ENCODE data around the gene ALDH3B1. TPM values are rescaled to one million over a fixed set of nuclear protein-coding genes. Genes with fewer than 3 reads are reported as not detected.
A peak's percentile ranks its signal among the peaks of the same experiment; 100 is the strongest.

ALDH3B1 gene
- total and polyA plus RNA-seq, 5 donors from 2014 or later = not detected

- Histone ChIP-seq H3K9me3 (ENCODE audit: control insufficient read depth in 2 of 2, low read length in 2 of 2) (no peaks in the 10 kb centered on the region), H3K27me3 (ENCODE audit: control insufficient read depth, insufficient read depth, low read length) (no peaks in the 10 kb centered on the region), H3K4me3 (ENCODE audit: low read depth, low read length) (peak within 1 kb of the TSS; percentile 77), H3K36me3 (ENCODE audit: control insufficient read depth, insufficient read depth, low read length) (peaks cover 7% of the 10 kb centered on the region), H3K4me1 (ENCODE audit: control insufficient read depth, insufficient read depth, low read length, poor library complexity, severe bottlenecking) (peaks cover 56% of the 10 kb centered on the region), H3K27ac (ENCODE audit: insufficient read depth, low read length, poor library complexity, severe bottlenecking) (peak within 1 kb of the TSS; percentile 80)
- peaks cover 0 to 34% (median 10%) of the 10 kb centered on the region in 4 donors for H3K4me1 Mint-ChIP-seq
- ATAC-seq (ENCODE audit: low read depth in 2 of 2) (peak; percentile 48 to 55), DNase-seq (peak; percentile 40 to 73 (median 57))
- no peaks in the 10 kb centered on the region for H3K36me3 Mint-ChIP-seq
- H3K27ac Mint-ChIP-seq = peak within 1 kb of the TSS; percentile 92 to 97 (median 94)
- H3K27me3 Mint-ChIP-seq = no peaks in the 10 kb centered on the region
- H3K9me3 Mint-ChIP-seq = no peaks in the 10 kb centered on the region
- H3K4me3 Mint-ChIP-seq = peak within 1 kb of the TSS; percentile 90 to 98 (median 96)
Measured at GRCh38 chr11:68038718-68039525, 28.8 kb downstream of the ALDH3B1 start, which contains the start of gene TCIRG1. Gene TCIRG1, plus strand, starts transcription at chr11:68039025. Its CDS starts 2,247 bp downstream, at chr11:68041272.

DNA sequence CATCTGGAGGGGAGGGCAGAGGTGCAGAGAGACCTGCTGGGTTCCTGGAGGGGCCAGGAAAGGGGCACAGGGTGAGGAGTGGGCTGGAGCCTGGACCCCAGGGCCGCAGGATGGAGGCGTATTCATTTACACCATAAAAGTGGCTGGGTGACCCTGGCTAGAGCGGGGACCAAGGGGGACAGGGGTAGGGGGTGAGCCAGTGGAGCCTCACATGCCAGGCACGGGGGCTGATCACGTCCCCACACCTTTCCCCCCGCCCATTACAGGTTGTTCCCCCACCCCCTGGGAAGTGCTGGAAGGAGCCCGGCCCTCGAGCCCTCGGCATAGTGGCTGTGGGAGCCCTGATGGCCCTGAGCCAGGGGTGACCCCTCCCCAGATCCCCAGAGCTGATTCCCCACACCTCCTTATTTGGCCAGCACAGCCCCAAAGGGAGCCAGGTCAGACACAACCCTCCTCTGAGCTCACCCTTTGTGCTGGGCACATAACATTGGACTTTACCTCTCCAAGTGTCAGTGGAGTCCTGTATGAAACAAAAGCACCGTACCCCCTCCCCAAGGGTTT is 29.5 kb downstream of the ALDH3B1 start:
- H3K36me3 ChIP-seq (ENCODE audit: control insufficient read depth, insufficient read depth, low read length) = peaks cover 10% of the 10 kb centered on the region
- H3K27ac ChIP-seq (ENCODE audit: insufficient read depth, low read length, poor library complexity, severe bottlenecking) = peak overlapping the region; percentile 80
- H3K9me3 Mint-ChIP-seq = no peaks in the 10 kb centered on the region
- H3K9me3 ChIP-seq (ENCODE audit: control insufficient read depth in 2 of 2, low read length in 2 of 2) = no peaks in the 10 kb centered on the region
- H3K4me1 ChIP-seq (ENCODE audit: control insufficient read depth, insufficient read depth, low read length, poor library complexity, severe bottlenecking) = peaks cover 56% of the 10 kb centered on the region
- ATAC-seq (ENCODE audit: low read depth in 2 of 2) = no peak
- peak overlapping the region; percentile 92 to 97 (median 94) for H3K27ac Mint-ChIP-seq
- peaks cover 0 to 34% (median 10%) of the 10 kb centered on the region in 4 donors for H3K4me1 Mint-ChIP-seq
- H3K4me3 Mint-ChIP-seq = peak overlapping the region; percentile 90 to 98 (median 96)
- H3K27me3 ChIP-seq (ENCODE audit: control insufficient read depth, insufficient read depth, low read length) = no peaks in the 10 kb centered on the region
- no peaks in the 10 kb centered on the region for H3K36me3 Mint-ChIP-seq
- H3K4me3 ChIP-seq (ENCODE audit: low read depth, low read length) = peak overlapping the region; percentile 77
- H3K27me3 Mint-ChIP-seq = no peaks in the 10 kb centered on the region
- DNase-seq = peak in 1 of 3 donors; percentile 20

GRCh38 chr11:68040101-68040956 is 30.2 kb downstream of the ALDH3B1 start:
- H3K4me1 Mint-ChIP-seq = peaks cover 0 to 32% (median 10%) of the 10 kb centered on the region in 4 donors
- peak; percentile 43 to 52 for ATAC-seq (ENCODE audit: low read depth in 2 of 2)
- H3K27ac Mint-ChIP-seq = peak overlapping the region; percentile 92 to 97 (median 94)
- Histone ChIP-seq H3K27ac (ENCODE audit: insufficient read depth, low read length, poor library complexity, severe bottlenecking) (peak overlapping the region; percentile 80), H3K9me3 (ENCODE audit: control insufficient read depth in 2 of 2, low read length in 2 of 2) (no peaks in the 10 kb centered on the region), H3K4me3 (ENCODE audit: low read depth, low read length) (peak overlapping the region; percentile 77), H3K4me1 (ENCODE audit: control insufficient read depth, insufficient read depth, low read length, poor library complexity, severe bottlenecking) (peaks cover 56% of the 10 kb centered on the region), H3K27me3 (ENCODE audit: control insufficient read depth, insufficient read depth, low read length) (no peaks in the 10 kb centered on the region), H3K36me3 (ENCODE audit: control insufficient read depth, insufficient read depth, low read length) (peaks cover 14% of the 10 kb centered on the region)
- H3K9me3 Mint-ChIP-seq = no peaks in the 10 kb centered on the region
- peak overlapping the region; percentile 90 to 98 (median 96) for H3K4me3 Mint-ChIP-seq
- no peaks in the 10 kb centered on the region for H3K27me3 Mint-ChIP-seq
- DNase-seq = peak in 2 of 3 donors; percentile 40 to 73
- H3K36me3 Mint-ChIP-seq = no peaks in the 10 kb centered on the region

GRCh38 chr11:68040957-68041591 is 30.9 kb downstream of the ALDH3B1 start:
- no peak overlapping the region for H3K4me3 ChIP-seq (ENCODE audit: low read depth, low read length)
- Mint-ChIP-seq H3K27me3 (no peaks in the 10 kb centered on the region), H3K27ac (peak overlapping the region; percentile 74 to 97 (median 94)), H3K4me1 (peaks cover 0 to 31% (median 10%) of the 10 kb centered on the region in 4 donors), H3K4me3 (peak overlapping the region; percentile 83 to 98 (median 92)), H3K36me3 (peaks cover 3% of the 10 kb centered on the region), H3K9me3 (no peaks in the 10 kb centered on the region)
- H3K4me1 ChIP-seq (ENCODE audit: control insufficient read depth, insufficient read depth, low read length, poor library complexity, severe bottlenecking) = peaks cover 56% of the 10 kb centered on the region
- no peak for ATAC-seq (ENCODE audit: low read depth in 2 of 2)
- peaks cover 19% of the 10 kb centered on the region for H3K36me3 ChIP-seq (ENCODE audit: control insufficient read depth, insufficient read depth, low read length)
- H3K9me3 ChIP-seq (ENCODE audit: control insufficient read depth in 2 of 2, low read length in 2 of 2) = no peaks in the 10 kb centered on the region
- peak overlapping the region; percentile 80 for H3K27ac ChIP-seq (ENCODE audit: insufficient read depth, low read length, poor library complexity, severe bottlenecking)
- no peaks in the 10 kb centered on the region for H3K27me3 ChIP-seq (ENCODE audit: control insufficient read depth, insufficient read depth, low read length)
- DNase-seq = no peak

DNA sequence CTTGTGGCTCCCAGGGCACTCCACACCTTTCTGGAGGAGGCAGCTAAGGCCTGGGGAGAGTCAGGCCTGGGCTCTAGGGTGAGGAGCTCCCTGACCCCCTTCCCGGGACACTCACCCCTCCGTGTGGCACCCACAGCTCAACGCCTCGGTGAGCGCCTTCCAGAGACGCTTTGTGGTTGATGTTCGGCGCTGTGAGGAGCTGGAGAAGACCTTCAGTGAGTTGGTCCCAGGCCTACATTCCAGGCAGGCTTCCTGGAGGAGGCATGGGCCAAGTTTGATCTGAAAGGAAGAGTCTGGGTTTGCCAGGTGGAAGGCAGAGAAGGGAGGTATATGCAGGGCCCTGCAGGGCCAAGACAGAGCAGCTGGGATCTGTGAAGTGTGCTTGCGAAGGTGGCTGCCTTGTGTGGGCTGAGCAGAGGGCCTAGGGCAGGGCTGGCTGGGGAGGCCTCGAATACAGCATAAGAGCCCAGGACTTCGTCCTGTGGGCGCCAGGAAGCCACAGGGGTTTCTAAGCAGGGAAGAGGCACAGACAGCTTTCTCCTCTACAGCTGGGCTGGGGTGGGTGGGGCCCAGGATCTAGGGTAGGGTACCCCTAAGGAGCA is 31.6 kb downstream of the ALDH3B1 start:
- peak overlapping the region; percentile 80 for H3K27ac ChIP-seq (ENCODE audit: insufficient read depth, low read length, poor library complexity, severe bottlenecking)

GRCh38 chr11:68042219-68043028 is 32.3 kb downstream of the ALDH3B1 start:
- ATAC-seq (ENCODE audit: low read depth in 2 of 2) (no peak), DNase-seq (no peak)
- Mint-ChIP-seq H3K9me3 (no peaks in the 10 kb centered on the region), H3K27ac (peak overlapping the region in 2 of 3 donors; percentile 55 to 65), H3K4me3 (no peak overlapping the region), H3K27me3 (no peaks in the 10 kb centered on the region), H3K36me3 (peaks cover 3% of the 10 kb centered on the region), H3K4me1 (peaks cover 0 to 21% (median 5%) of the 10 kb centered on the region in 4 donors)
- peaks cover 21% of the 10 kb centered on the region for H3K36me3 ChIP-seq (ENCODE audit: control insufficient read depth, insufficient read depth, low read length)
- no peak overlapping the region for H3K4me3 ChIP-seq (ENCODE audit: low read depth, low read length)
- H3K27me3 ChIP-seq (ENCODE audit: control insufficient read depth, insufficient read depth, low read length) = no peaks in the 10 kb centered on the region
- H3K9me3 ChIP-seq (ENCODE audit: control insufficient read depth in 2 of 2, low read length in 2 of 2) = no peaks in the 10 kb centered on the region
- H3K4me1 ChIP-seq (ENCODE audit: control insufficient read depth, insufficient read depth, low read length, poor library complexity, severe bottlenecking) = peaks cover 42% of the 10 kb centered on the region
- H3K27ac ChIP-seq (ENCODE audit: insufficient read depth, low read length, poor library complexity, severe bottlenecking) = peak overlapping the region; percentile 80

More for the DNA sequence above, 31.6 kb downstream of the ALDH3B1 start:
- Histone ChIP-seq H3K36me3 (ENCODE audit: control insufficient read depth, insufficient read depth, low read length) (peaks cover 21% of the 10 kb centered on the region), H3K4me3 (ENCODE audit: low read depth, low read length) (no peak overlapping the region), H3K9me3 (ENCODE audit: control insufficient read depth in 2 of 2, low read length in 2 of 2) (no peaks in the 10 kb centered on the region), H3K27me3 (ENCODE audit: control insufficient read depth, insufficient read depth, low read length) (no peaks in the 10 kb centered on the region), H3K4me1 (ENCODE audit: control insufficient read depth, insufficient read depth, low read length, poor library complexity, severe bottlenecking) (peaks cover 49% of the 10 kb centered on the region)
- ATAC-seq (ENCODE audit: low read depth in 2 of 2) (no peak), DNase-seq (no peak)
- peaks cover 3% of the 10 kb centered on the region for H3K36me3 Mint-ChIP-seq
- H3K27ac Mint-ChIP-seq = peak overlapping the region in 2 of 3 donors; percentile 65 to 93
- peaks cover 0 to 28% (median 10%) of the 10 kb centered on the region in 4 donors for H3K4me1 Mint-ChIP-seq
- peak overlapping the region; percentile 50 to 83 (median 70) for H3K4me3 Mint-ChIP-seq
- H3K9me3 Mint-ChIP-seq = no peaks in the 10 kb centered on the region
- H3K27me3 Mint-ChIP-seq = no peaks in the 10 kb centered on the region
